Large intestine (tissue), 3 donors: ENCODE results near the gene CPNE4. TPM values are rescaled to one million over a fixed set of nuclear protein-coding genes. Genes with fewer than 3 reads are reported as not detected.

Experiments
- DNase-seq, 2 donors: peaks; one replicate each; pipeline versions ENCODE4 v3.0.0 to v3.0.0-alpha.2; 2013
- H3K27ac ChIP-seq: one replicate; pipeline ENCODE4 v1.5.1; 2013; ENCODE audit warnings: low read length
- H3K27me3 ChIP-seq: 2 replicates; pipeline ENCODE4 v1.6.1; 2013; ENCODE audit warnings: low read length; ENCODE audit not compliant: control insufficient read depth, insufficient read depth
- H3K36me3 ChIP-seq: 2 replicates; pipeline ENCODE4 v1.6.1; 2013; ENCODE audit warnings: low read length; ENCODE audit not compliant: control insufficient read depth, insufficient read depth
- H3K4me1 ChIP-seq: one replicate; pipeline ENCODE4 v1.6.1; 2013; ENCODE audit warnings: low read length; ENCODE audit not compliant: control insufficient read depth, insufficient read depth
- H3K4me3 ChIP-seq: one replicate; pipeline ENCODE4 v1.5.1; 2013; ENCODE audit warnings: low read length
- H3K9me3 ChIP-seq: one replicate; pipeline ENCODE4 v1.6.1; 2013; ENCODE audit warnings: mild to moderate bottlenecking, low read depth, low read length, moderate library complexity; ENCODE audit not compliant: control insufficient read depth
- WGBS: methylation state at CpG from one replicate; pipeline ENCODE4 v1.1.5; 2013; ENCODE audit warnings: low lambda C conversion rate; ENCODE audit not compliant: insufficient coverage; 5-methylcytosine and 5-hydroxymethylcytosine counted together
- polyA plus RNA-seq: library from polyadenylated mRNA; unstranded; fragments of 120-200 nt; gene quantifications from one replicate; pipeline ENCODE4 v1.2.1, GENCODE V29; 2013

The CPNE4 gene
- polyA plus RNA-seq, 1 donor = 2.9 TPM

- Histone ChIP-seq H3K4me3 (no peak overlapping the region), H3K27ac (no peak overlapping the region), H3K27me3 (no peaks in the 10 kb centered on the region), H3K36me3 (no peaks in the 10 kb centered on the region), H3K9me3 (no peaks in the 10 kb centered on the region), H3K4me1 (no peaks in the 10 kb centered on the region)
- 33% methylated on average over 1 of the region's 3 CpGs for WGBS
- DNase-seq = no peak
Observed at GRCh38 chr3:131712662-131713061, 322.2 kb downstream of the CPNE4 start.

GRCh38 chr3:131711114-131711768, 323.6 kb downstream of the CPNE4 start:
- DNase-seq = no peak
- Histone ChIP-seq H3K9me3 (no peaks in the 10 kb centered on the region), H3K4me3 (no peak overlapping the region), H3K36me3 (no peaks in the 10 kb centered on the region), H3K27me3 (no peaks in the 10 kb centered on the region), H3K27ac (no peak overlapping the region), H3K4me1 (no peaks in the 10 kb centered on the region)
- WGBS = no CpG with 5 or more reads among the region's 7 CpGs

- no peak overlapping the region for H3K27ac ChIP-seq
- DNase-seq = no peak
- H3K27me3 ChIP-seq = no peaks in the 10 kb centered on the region
- no peak overlapping the region for H3K4me3 ChIP-seq
- H3K9me3 ChIP-seq = no peaks in the 10 kb centered on the region
- H3K36me3 ChIP-seq = no peaks in the 10 kb centered on the region
- no peaks in the 10 kb centered on the region for H3K4me1 ChIP-seq
Observed at GRCh38 chr3:131708241-131708640, 326.6 kb downstream of the CPNE4 start.

GRCh38 chr3:131705558-131706051, 329.2 kb downstream of the CPNE4 start:
- no peaks in the 10 kb centered on the region for H3K4me1 ChIP-seq
- no peaks in the 10 kb centered on the region for H3K27me3 ChIP-seq
- no peak for DNase-seq
- no peak overlapping the region for H3K27ac ChIP-seq
- no peaks in the 10 kb centered on the region for H3K36me3 ChIP-seq
- 60% methylated on average over 1 of the region's 3 CpGs for WGBS
- no peak overlapping the region for H3K4me3 ChIP-seq
- H3K9me3 ChIP-seq = no peaks in the 10 kb centered on the region

GRCh38 chr3:131705099-131705498, 329.7 kb downstream of the CPNE4 start:
- Histone ChIP-seq H3K4me3 (no peak overlapping the region), H3K36me3 (no peaks in the 10 kb centered on the region), H3K9me3 (no peaks in the 10 kb centered on the region), H3K27me3 (no peaks in the 10 kb centered on the region), H3K4me1 (no peaks in the 10 kb centered on the region), H3K27ac (no peak overlapping the region)
- no CpG with 5 or more reads among the region's 1 CpG for WGBS
- no peak for DNase-seq

- H3K4me3 ChIP-seq = no peak overlapping the region
- H3K9me3 ChIP-seq = no peaks in the 10 kb centered on the region
- WGBS = 67% methylated on average over 1 of the region's 2 CpGs
- H3K27ac ChIP-seq = no peak overlapping the region
- H3K4me1 ChIP-seq = no peaks in the 10 kb centered on the region
- no peaks in the 10 kb centered on the region for H3K27me3 ChIP-seq
- no peaks in the 10 kb centered on the region for H3K36me3 ChIP-seq
- DNase-seq = no peak
Observed at GRCh38 chr3:131704098-131704497, 330.7 kb downstream of the CPNE4 start.

GRCh38 chr3:131702146-131702545, 332.7 kb downstream of the CPNE4 start:
- no peaks in the 10 kb centered on the region for H3K4me1 ChIP-seq
- no peaks in the 10 kb centered on the region for H3K9me3 ChIP-seq
- H3K27ac ChIP-seq = no peak overlapping the region
- no peaks in the 10 kb centered on the region for H3K36me3 ChIP-seq
- no peak for DNase-seq
- no peak overlapping the region for H3K4me3 ChIP-seq
- 60% methylated on average over 1 of the region's 2 CpGs for WGBS
- H3K27me3 ChIP-seq = no peaks in the 10 kb centered on the region

GRCh38 chr3:131701153-131701770, 333.6 kb downstream of the CPNE4 start:
- H3K4me3 ChIP-seq = no peak overlapping the region
- H3K27ac ChIP-seq = no peak overlapping the region
- DNase-seq = no peak
- WGBS = no CpG with 5 or more reads among the region's 2 CpGs
- no peaks in the 10 kb centered on the region for H3K36me3 ChIP-seq
- H3K9me3 ChIP-seq = no peaks in the 10 kb centered on the region
- H3K27me3 ChIP-seq = no peaks in the 10 kb centered on the region
- no peaks in the 10 kb centered on the region for H3K4me1 ChIP-seq

GRCh38 chr3:131699001-131699400, 335.8 kb downstream of the CPNE4 start:
- no CpG with 5 or more reads among the region's 1 CpG for WGBS

GRCh38 chr3:131694376-131694775, 340.4 kb downstream of the CPNE4 start:
- DNase-seq = no peak
- Histone ChIP-seq H3K4me1 (no peaks in the 10 kb centered on the region), H3K27me3 (no peaks in the 10 kb centered on the region), H3K9me3 (no peaks in the 10 kb centered on the region), H3K27ac (no peak overlapping the region), H3K4me3 (no peak overlapping the region), H3K36me3 (no peaks in the 10 kb centered on the region)
- WGBS = no CpG with 5 or more reads among the region's 4 CpGs

More at GRCh38 chr3:131699001-131699400, 335.8 kb downstream of the CPNE4 start:
- Histone ChIP-seq H3K4me1 (no peaks in the 10 kb centered on the region), H3K27me3 (no peaks in the 10 kb centered on the region), H3K36me3 (no peaks in the 10 kb centered on the region), H3K4me3 (no peak overlapping the region), H3K27ac (no peak overlapping the region), H3K9me3 (no peaks in the 10 kb centered on the region)
- no peak for DNase-seq

- Histone ChIP-seq H3K9me3 (no peaks in the 10 kb centered on the region), H3K36me3 (no peaks in the 10 kb centered on the region), H3K4me1 (no peaks in the 10 kb centered on the region), H3K27ac (no peak overlapping the region), H3K27me3 (no peaks in the 10 kb centered on the region), H3K4me3 (no peak overlapping the region)
- DNase-seq = no peak
Observed at GRCh38 chr3:131692356-131692755, 342.5 kb downstream of the CPNE4 start.
